Stimulated activated memory B cell treated with anti-CD40 and anti-IgM and Interleukin-4, amounts not matched to agents 10 μg/mL and 1 μg/mL and 100 μg/mL, for 72 hours (primary cell): Measurements from ENCODE around the gene WIPF3.

Experiments used
- ATAC-seq: fragments of 150-1000 bp; cut with Tn5 transposase; 2 replicates; pipeline ENCODE4 v1.10.0; 2021
- H3K27ac Mint-ChIP-seq: one replicate; pipeline ENCODE4 v1.8.0; 2022; ENCODE audit warnings: mild to moderate bottlenecking, mixed read lengths
- H3K27me3 Mint-ChIP-seq: one replicate; pipeline ENCODE4 v1.8.0; 2022; ENCODE audit warnings: mixed read lengths
- H3K36me3 Mint-ChIP-seq: one replicate; pipeline ENCODE4 v1.8.0; 2022; ENCODE audit warnings: mixed read lengths
- H3K4me1 Mint-ChIP-seq: one replicate; pipeline ENCODE4 v1.8.0; 2022; ENCODE audit warnings: mixed read lengths
- H3K4me3 Mint-ChIP-seq: one replicate; pipeline ENCODE4 v1.8.0; 2022; ENCODE audit warnings: mild to moderate bottlenecking, moderate library complexity, mixed read lengths
- H3K9me3 Mint-ChIP-seq: one replicate; pipeline ENCODE4 v1.8.0; 2022; ENCODE audit warnings: mixed read lengths

WIPF3 gene

GRCh38 chr7:29806208-29806994 is at the start of gene WIPF3:
Gene WIPF3 (plus strand): TSS chr7:29806508. CDS start chr7:29834725, 28,217 bp downstream.
- H3K27ac Mint-ChIP-seq = no peak within 1 kb of the TSS
- H3K36me3 Mint-ChIP-seq = no peaks in the 10 kb centered on the region
- no peaks in the 10 kb centered on the region for H3K4me1 Mint-ChIP-seq
- H3K4me3 Mint-ChIP-seq = peak within 1 kb of the TSS; percentile 30
- H3K9me3 Mint-ChIP-seq = no peaks in the 10 kb centered on the region
- ATAC-seq = peak; percentile 46
- H3K27me3 Mint-ChIP-seq = peaks cover 85% of the 10 kb centered on the region

- H3K4me1 Mint-ChIP-seq = no peaks in the 10 kb centered on the region
- H3K9me3 Mint-ChIP-seq = no peaks in the 10 kb centered on the region
- H3K4me3 Mint-ChIP-seq = no peak overlapping the region
- H3K36me3 Mint-ChIP-seq = no peaks in the 10 kb centered on the region
- peaks cover 35% of the 10 kb centered on the region for H3K27me3 Mint-ChIP-seq
- no peak overlapping the region for H3K27ac Mint-ChIP-seq
- no peak for ATAC-seq
Observed at GRCh38 chr7:29763266-29763665, 43.0 kb upstream of the WIPF3 start.

- Mint-ChIP-seq H3K27me3 (peaks cover 35% of the 10 kb centered on the region), H3K9me3 (no peaks in the 10 kb centered on the region), H3K36me3 (no peaks in the 10 kb centered on the region), H3K27ac (no peak overlapping the region), H3K4me3 (no peak overlapping the region), H3K4me1 (no peaks in the 10 kb centered on the region)
- ATAC-seq = no peak
Observed at GRCh38 chr7:29764227-29764626, 42.1 kb upstream of the WIPF3 start.

GRCh38 chr7:29765490-29765889 is 40.8 kb upstream of the WIPF3 start:
- H3K4me1 Mint-ChIP-seq = no peaks in the 10 kb centered on the region
- H3K27ac Mint-ChIP-seq = no peak overlapping the region
- H3K4me3 Mint-ChIP-seq = no peak overlapping the region
- H3K36me3 Mint-ChIP-seq = no peaks in the 10 kb centered on the region
- peaks cover 43% of the 10 kb centered on the region for H3K27me3 Mint-ChIP-seq
- ATAC-seq = no peak
- H3K9me3 Mint-ChIP-seq = no peaks in the 10 kb centered on the region

DNA sequence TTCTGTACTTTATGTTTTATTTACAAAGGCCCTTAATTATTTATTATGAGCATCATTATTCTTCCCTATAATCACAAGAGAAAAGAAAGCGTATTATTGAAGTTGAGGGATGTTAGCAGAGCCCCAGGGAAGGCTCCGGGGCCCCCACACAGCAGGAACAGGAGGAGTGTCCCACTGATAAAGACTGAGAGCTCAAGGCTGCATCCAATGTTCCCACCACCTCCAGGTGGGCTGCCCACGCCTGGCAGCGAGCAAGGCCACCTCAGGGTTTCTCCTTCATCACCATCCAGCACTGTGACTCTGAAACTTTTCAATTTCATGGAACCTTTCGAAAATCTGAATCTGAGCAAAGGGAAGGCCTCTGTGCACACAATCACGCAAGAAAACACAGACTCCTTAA is 35.9 kb upstream of the WIPF3 start:
- no peak overlapping the region for H3K27ac Mint-ChIP-seq
- H3K27me3 Mint-ChIP-seq = peaks cover 38% of the 10 kb centered on the region
- ATAC-seq = no peak
- H3K4me3 Mint-ChIP-seq = no peak overlapping the region
- no peaks in the 10 kb centered on the region for H3K36me3 Mint-ChIP-seq
- no peaks in the 10 kb centered on the region for H3K4me1 Mint-ChIP-seq
- H3K9me3 Mint-ChIP-seq = peaks cover 4% of the 10 kb centered on the region

GRCh38 chr7:29771081-29771816 is 35.1 kb upstream of the WIPF3 start:
- Mint-ChIP-seq H3K4me3 (no peak overlapping the region), H3K9me3 (peaks cover 4% of the 10 kb centered on the region), H3K4me1 (no peaks in the 10 kb centered on the region), H3K27me3 (peaks cover 35% of the 10 kb centered on the region), H3K27ac (no peak overlapping the region), H3K36me3 (no peaks in the 10 kb centered on the region)
- no peak for ATAC-seq

DNA sequence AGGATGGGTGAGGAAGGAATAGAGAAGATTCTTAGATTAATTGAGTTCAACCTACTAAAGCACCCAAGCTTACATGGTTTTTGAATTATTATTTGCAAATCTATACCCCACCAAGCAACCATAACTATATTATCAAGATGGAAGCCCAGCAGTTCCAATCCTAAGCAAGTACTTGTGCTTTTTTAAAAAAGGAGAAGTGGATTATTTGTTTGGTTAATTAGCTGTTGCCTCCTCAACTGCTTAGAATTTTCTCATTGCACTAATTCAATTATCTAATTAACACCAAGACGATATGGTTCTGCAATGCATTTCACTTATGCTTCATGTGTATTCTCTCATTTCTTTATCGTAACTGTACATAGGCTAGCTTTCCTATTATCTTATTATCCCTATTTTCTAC is 27.3 kb upstream of the WIPF3 start:
- Mint-ChIP-seq H3K4me1 (no peaks in the 10 kb centered on the region), H3K27ac (no peak overlapping the region), H3K4me3 (no peak overlapping the region), H3K9me3 (no peaks in the 10 kb centered on the region), H3K36me3 (no peaks in the 10 kb centered on the region), H3K27me3 (peaks cover 69% of the 10 kb centered on the region)
- no peak for ATAC-seq

- Mint-ChIP-seq H3K27ac (no peak overlapping the region), H3K9me3 (no peaks in the 10 kb centered on the region), H3K27me3 (peaks cover 64% of the 10 kb centered on the region), H3K36me3 (no peaks in the 10 kb centered on the region), H3K4me1 (no peaks in the 10 kb centered on the region), H3K4me3 (no peak overlapping the region)
- ATAC-seq = no peak
Observed at GRCh38 chr7:29780346-29780745, 26.0 kb upstream of the WIPF3 start.

DNA sequence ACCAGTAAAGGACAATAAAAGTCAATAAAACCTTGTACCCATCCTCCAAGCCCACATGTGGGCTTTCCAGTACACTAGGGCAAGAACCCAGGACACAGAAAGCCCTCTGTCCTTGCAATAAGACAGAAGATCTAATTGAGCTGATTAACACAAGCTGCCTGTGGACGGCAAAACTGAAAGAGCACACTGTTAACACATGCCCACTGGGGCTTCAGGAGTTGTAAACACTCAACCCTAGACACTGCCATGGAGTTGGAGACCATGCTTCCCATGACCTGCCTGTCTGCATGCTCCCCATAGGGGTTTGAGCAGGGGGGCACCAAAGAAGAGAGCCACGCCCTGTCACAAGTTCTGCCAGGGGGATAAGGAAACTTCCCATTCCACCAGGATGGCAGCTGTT is 22.6 kb upstream of the WIPF3 start:
- H3K4me1 Mint-ChIP-seq = no peaks in the 10 kb centered on the region
- no peak overlapping the region for H3K4me3 Mint-ChIP-seq
- H3K27ac Mint-ChIP-seq = no peak overlapping the region
- ATAC-seq = no peak
- H3K9me3 Mint-ChIP-seq = no peaks in the 10 kb centered on the region
- no peaks in the 10 kb centered on the region for H3K36me3 Mint-ChIP-seq
- peaks cover 46% of the 10 kb centered on the region for H3K27me3 Mint-ChIP-seq

- ATAC-seq = no peak
- Mint-ChIP-seq H3K36me3 (no peaks in the 10 kb centered on the region), H3K27ac (no peak overlapping the region), H3K4me1 (peaks cover 1% of the 10 kb centered on the region), H3K4me3 (no peak overlapping the region), H3K27me3 (no peaks in the 10 kb centered on the region), H3K9me3 (peaks cover under 1% of the 10 kb centered on the region)
Observed at GRCh38 chr7:29793507-29793906, 12.8 kb upstream of the WIPF3 start.

DNA sequence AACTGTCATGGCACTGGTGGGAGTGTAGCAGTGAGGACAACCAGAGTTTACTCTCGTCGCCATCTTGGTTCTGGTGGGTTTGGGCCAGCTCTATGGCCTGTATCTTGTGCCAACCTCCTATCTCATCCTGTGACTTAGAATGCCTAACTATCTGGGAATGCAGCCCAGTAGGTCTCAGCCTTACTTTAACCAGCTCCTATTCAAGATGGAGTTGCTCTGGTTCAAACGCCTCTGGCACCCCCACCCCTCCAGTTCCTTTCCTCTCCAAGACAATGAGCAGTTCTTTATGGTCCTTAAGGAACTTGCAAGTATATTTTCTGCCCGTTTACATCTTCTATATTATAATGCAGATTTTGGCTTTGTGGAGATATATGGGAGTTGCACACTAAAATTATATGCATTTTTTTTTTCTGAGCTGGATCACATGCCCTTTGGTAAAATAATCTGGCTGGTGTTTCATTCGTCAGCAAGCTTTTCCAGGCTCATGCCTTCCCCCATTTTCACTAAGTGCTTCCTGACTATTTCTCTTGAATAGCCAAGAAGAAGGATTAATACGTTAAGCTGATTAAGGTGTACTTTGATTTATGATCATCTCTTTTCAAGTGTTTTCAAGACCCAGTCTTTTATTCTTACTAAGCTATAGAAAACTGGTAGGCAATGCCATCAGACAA is 11.2 kb upstream of the WIPF3 start:
- Mint-ChIP-seq H3K27ac (no peak overlapping the region), H3K4me1 (peaks cover 5% of the 10 kb centered on the region), H3K9me3 (peaks cover 2% of the 10 kb centered on the region), H3K36me3 (no peaks in the 10 kb centered on the region), H3K27me3 (no peaks in the 10 kb centered on the region), H3K4me3 (no peak overlapping the region)
- ATAC-seq = no peak

GRCh38 chr7:29795696-29796580 is 10.4 kb upstream of the WIPF3 start:
- Mint-ChIP-seq H3K27me3 (peaks cover 3% of the 10 kb centered on the region), H3K4me1 (peaks cover 5% of the 10 kb centered on the region), H3K27ac (no peak overlapping the region), H3K9me3 (peaks cover 2% of the 10 kb centered on the region), H3K4me3 (no peak overlapping the region), H3K36me3 (no peaks in the 10 kb centered on the region)
- no peak for ATAC-seq

GRCh38 chr7:29797112-29797944 is 9.0 kb upstream of the WIPF3 start:
- H3K4me1 Mint-ChIP-seq = peaks cover 5% of the 10 kb centered on the region
- H3K4me3 Mint-ChIP-seq = no peak overlapping the region
- no peak for ATAC-seq
- no peaks in the 10 kb centered on the region for H3K36me3 Mint-ChIP-seq
- peaks cover 2% of the 10 kb centered on the region for H3K9me3 Mint-ChIP-seq
- H3K27ac Mint-ChIP-seq = no peak overlapping the region
- H3K27me3 Mint-ChIP-seq = peaks cover 17% of the 10 kb centered on the region

DNA sequence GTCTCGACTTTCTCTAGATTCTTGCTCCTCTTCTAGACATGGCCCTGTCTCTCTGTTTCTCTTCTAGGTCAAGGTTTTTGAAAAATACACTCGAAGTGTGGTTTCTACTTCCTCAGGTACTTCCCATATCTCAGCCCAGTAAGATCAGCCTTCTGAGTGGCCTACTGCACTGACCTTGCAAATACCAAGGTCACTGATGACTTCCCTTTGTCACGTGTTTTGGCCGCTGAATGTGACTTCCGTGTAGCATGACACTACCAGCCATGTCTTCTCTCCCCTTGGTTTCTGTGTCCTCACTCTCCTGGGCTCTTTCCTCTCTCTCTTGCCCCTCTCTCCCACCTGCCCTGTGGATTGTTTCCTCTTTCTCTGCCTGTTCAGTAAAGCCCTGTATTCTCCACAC is 7.9 kb upstream of the WIPF3 start:
- no peak overlapping the region for H3K27ac Mint-ChIP-seq
- ATAC-seq = no peak
- no peaks in the 10 kb centered on the region for H3K36me3 Mint-ChIP-seq
- no peak overlapping the region for H3K4me3 Mint-ChIP-seq
- peaks cover 5% of the 10 kb centered on the region for H3K4me1 Mint-ChIP-seq
- peaks cover 28% of the 10 kb centered on the region for H3K27me3 Mint-ChIP-seq
- H3K9me3 Mint-ChIP-seq = peaks cover 2% of the 10 kb centered on the region
